K562 (cell line): ENCODE data around the gene UBAP1L. TPM values are rescaled to one million over a fixed set of nuclear protein-coding genes. Genes with fewer than 3 reads are reported as not detected.

Source experiments
- ATAC-seq: fragments of 200-7000 bp; cut with Tn5 transposase; 3 replicates; pipeline ENCODE4 v1.9.1; 2020; ENCODE audit warnings: moderate library complexity
- BruUV-seq: library from RNA; stranded (reverse); fragments of 400-500 nt; replicated peaks from 2 replicates; lab custom pipeline; 2021; lab: Mats Ljungman, UMichigan
- CTCF ChIA-PET: fragments of 300-600 bp; formaldehyde crosslinking; extraction: SDS; loops from one replicate; lab custom pipeline; 2021; ENCODE audit warnings: low intra/inter-chr PET ratio; lab: Yijun Ruan, JAX
- POLR2A ChIA-PET: fragments of 300-600, 350-650 bp; sonication (Branson Sonifier 250); formaldehyde crosslinking; extraction: SDS; loops from one replicate; lab custom pipeline; 2021; ENCODE audit warnings: antibody characterized with exemption, inconsistent platforms; lab: Yijun Ruan, JAX
- DNase-seq, 4 experiments: peaks; one replicate each; pipeline versions ENCODE4 v3.0.0 to v3.0.0-alpha.2; 2011 to 2018; ENCODE audit warnings: low spot score in 3 of 4, mixed read lengths in 3 of 4; ENCODE audit errors: extremely low read depth in 1 of 4
- FAIRE-seq: peaks from 2 replicates; lab custom pipeline; 2011; peaks lifted over from hg19 to GRCh38; lab: Jason Lieb, UNC
- H2AFZ ChIP-seq: 2 replicates; pipeline ENCODE4 v1.6.0; 2011; ENCODE audit warnings: low read depth, low read length, control low read depth, inconsistent platforms
- H3K27ac ChIP-seq: fragments of 200-600 bp; 3 replicates; pipeline ENCODE4 v1.8.0; 2011; ENCODE audit warnings: low read depth, mild to moderate bottlenecking, control low read depth, inconsistent platforms, low read length, moderate library complexity, mixed read lengths; ENCODE audit errors: extremely low read depth
- H3K27me3 ChIP-seq, 2 experiments: fragments of 300-600 bp in 1 of 2; 2 replicates in 1 of 2; 3 replicates in 1 of 2; pipeline versions ENCODE4 v1.6.0 to v1.8.0; 2011; ENCODE audit warnings: inconsistent platforms in 2 of 2, low read length in 2 of 2, mild to moderate bottlenecking in 1 of 2, mixed read lengths in 1 of 2, moderate library complexity in 1 of 2; ENCODE audit not compliant: control insufficient read depth in 2 of 2, insufficient read depth in 2 of 2
- H3K36me3 ChIP-seq: fragments of 300-600 bp; 3 replicates; pipeline ENCODE4 v1.8.0; 2011; ENCODE audit warnings: mild to moderate bottlenecking, low read length, inconsistent platforms; ENCODE audit not compliant: control insufficient read depth, insufficient read depth
- H3K4me1 ChIP-seq, 2 experiments: fragments of 200-600 bp in 1 of 2; replicated peaks in 1 of 2; 2 replicates in 1 of 2; 3 replicates in 1 of 2; pipeline versions ENCODE4 v1.5.1 to v1.8.0; 2011; ENCODE audit warnings: inconsistent platforms in 2 of 2, low read length in 2 of 2, mild to moderate bottlenecking in 1 of 2, mixed read lengths in 1 of 2, moderate library complexity in 1 of 2; ENCODE audit not compliant: control insufficient read depth in 2 of 2, insufficient read depth in 2 of 2
- H3K4me2 ChIP-seq: 2 replicates; pipeline ENCODE4 v1.6.1; 2011; ENCODE audit warnings: low read length, control low read depth, inconsistent platforms, mixed read lengths; ENCODE audit not compliant: insufficient read depth
- H3K4me3 ChIP-seq: fragments of 200-600 bp; sonication (generic), shearing (Covaris generic); 2 replicates; pipeline ENCODE4 v1.5.1; 2016; ENCODE audit warnings: control low read depth, inconsistent platforms
- H3K79me2 ChIP-seq: fragments of 200-600 bp; 3 replicates; pipeline ENCODE4 v1.8.0; 2011; ENCODE audit warnings: low read length, inconsistent platforms; ENCODE audit not compliant: control insufficient read depth, insufficient read depth
- H3K9ac ChIP-seq, 2 experiments: 2 replicates each; pipeline versions ENCODE4 v1.6.0 to v1.6.1; 2011; ENCODE audit warnings: low read depth in 2 of 2, low read length in 2 of 2, control low read depth in 1 of 2, inconsistent platforms in 1 of 2, mild to moderate bottlenecking in 1 of 2, mixed read lengths in 1 of 2; ENCODE audit not compliant: insufficient read depth in 1 of 2
- H3K9me1 ChIP-seq: one replicate; pipeline ENCODE4 v1.6.0; 2011; ENCODE audit warnings: inconsistent platforms, mild to moderate bottlenecking, low read length, moderate library complexity; ENCODE audit not compliant: control insufficient read depth, insufficient read depth
- H3K9me3 ChIP-seq: replicated peaks from 2 replicates; pipeline ENCODE4 v1.5.1; 2011; ENCODE audit warnings: low read depth, low read length, inconsistent platforms; ENCODE audit not compliant: control insufficient read depth, insufficient read depth
- H4K20me1 ChIP-seq: replicated peaks from 2 replicates; pipeline ENCODE4 v1.6.1; 2011; ENCODE audit warnings: low read length, inconsistent platforms, mixed read lengths; ENCODE audit not compliant: control insufficient read depth, insufficient read depth
- CEBPG ChIP-seq, 3 experiments: fragments of 200-800 bp in 1 of 3; sonication (Bioruptor generic) in 1 of 3; sonication (generic) in 1 of 3; formaldehyde crosslinking in 1 of 3; IDR thresholded peaks in 2 of 3; conservative IDR thresholded peaks in 1 of 3; 2 replicates each; pipeline versions ENCODE4 v1.6.1 to v1.8.0; 2016 to 2022; ENCODE audit warnings: missing compliant biosample characterization in 2 of 3, missing genetic modification characterization in 2 of 3, mild to moderate bottlenecking in 1 of 3, missing genetic modification reagents in 1 of 3
- HIVEP1 ChIP-seq: fragments of 250-450 bp; sonication (Bioruptor Pico); IDR thresholded peaks from 2 replicates; pipeline ENCODE4 v1.4.0; 2020; ENCODE audit warnings: mild to moderate bottlenecking
- NRF1 ChIP-seq, 2 experiments: fragments of 450-650 bp; IDR thresholded peaks in 1 of 2; conservative IDR thresholded peaks in 1 of 2; 2 replicates each; pipeline ENCODE4 v1.6.1; 2014; ENCODE audit warnings: mild to moderate bottlenecking in 2 of 2
- PURB ChIP-seq: sonication (generic); formaldehyde crosslinking; IDR thresholded peaks from 2 replicates; pipeline ENCODE4 v1.9.0; 2021; ENCODE audit warnings: low read depth, mild to moderate bottlenecking, missing genetic modification reagents
- RBM17 ChIP-seq: fragments of 200-400 bp; formaldehyde crosslinking; IDR thresholded peaks from 2 replicates; pipeline ENCODE4 v1.6.1; 2017; ENCODE audit warnings: low read depth, mild to moderate bottlenecking, low read length, borderline replicate concordance
- RFX7 ChIP-seq: fragments of 250-450 bp; sonication (Bioruptor Pico); IDR thresholded peaks from 2 replicates; pipeline ENCODE4 v1.5.1; 2021; ENCODE audit warnings: mild to moderate bottlenecking
- SRSF9 ChIP-seq: fragments of 200-400 bp; formaldehyde crosslinking; IDR thresholded peaks from 2 replicates; pipeline ENCODE4 v1.6.1; 2017; ENCODE audit warnings: low read depth, low read length, borderline replicate concordance
- ZNF384 ChIP-seq: IDR thresholded peaks from 2 replicates; pipeline ENCODE4 v1.6.1; 2012; ENCODE audit warnings: low read depth, low read length, improper control_type of control experiment
- ZNF57 ChIP-seq: fragments of 450-650 bp; formaldehyde crosslinking; IDR thresholded peaks from 2 replicates; pipeline ENCODE4 v1.4.0; 2020; ENCODE audit warnings: mild to moderate bottlenecking, moderate library complexity
- ZNF740 ChIP-seq, 3 experiments: fragments of 200-800 bp in 1 of 3; sonication (Bioruptor generic) in 1 of 3; sonication (generic) in 1 of 3; formaldehyde crosslinking in 1 of 3; IDR thresholded peaks; 2 replicates each; pipeline versions ENCODE4 v1.6.1 to v1.8.0; 2016 to 2022; ENCODE audit warnings: mild to moderate bottlenecking in 2 of 3, missing compliant biosample characterization in 2 of 3, missing genetic modification characterization in 2 of 3, missing genetic modification reagents in 1 of 3
- WGBS: fragments of 100-300 bp; shearing (Covaris generic); methylation state at CpG from one replicate; pipeline ENCODE4 v1.1.6; 2016; ENCODE audit warnings: low coverage, mixed read lengths; ENCODE audit not compliant: insufficient coverage; ENCODE audit errors: missing lambda C conversion rate; 5-methylcytosine and 5-hydroxymethylcytosine counted together
- in situ Hi-C: fragments of 300-500 bp; cut with MboI; formaldehyde crosslinking; loops from 4 replicates; pipeline ENCODE4 v1.15.0; 2018; ENCODE audit warnings: inconsistent platforms, mixed read lengths
- intact Hi-C: fragments of 100-400 bp; cut with micrococcal nuclease; formaldehyde crosslinking; loops from 2 replicates; pipeline ENCODE4 v1.14.2; 2022
- polyA plus RNA-seq, 8 experiments: library from polyadenylated mRNA; depleted of rRNA in 4 of 8; stranded (reverse) in 5 of 8; unstranded in 3 of 8; fragments of >200 nt; fragmentation: Nextera tagmentation in 2 of 8; fragmentation: Illumina TruSeq in 1 of 8; extraction: Ambion mirVana in 2 of 8; extraction: Trizol in 1 of 8; gene quantifications; 2 replicates each; pipeline versions ENCODE4 v1.2.1 to v1.2.3, GENCODE V29; 2011 to 2014; ENCODE audit warnings: inconsistent platforms in 1 of 8, missing spikeins in 1 of 8
- total RNA-seq, 7 experiments: library from RNA; depleted of rRNA in 6 of 7; stranded (reverse); fragments of >200 nt in 6 of 7; fragmentation: Illumina TruSeq in 2 of 7; extraction: Trizol in 2 of 7; gene quantifications; 2 replicates each; pipeline versions ENCODE4 v1.2.1 to v1.2.3, GENCODE V29; 2011 to 2021; ENCODE audit warnings: low replicate concordance in 1 of 7

The UBAP1L gene
- total and polyA plus RNA-seq, 9 of the 15 experiments (the other 6 are each of a cell fraction or from before 2014, with no cell fraction given): 0.16 to 0.71 (median 0.41) TPM; not detected in 2

GRCh38 chr15:65088643-65089021 lies 26.4 kb downstream of the UBAP1L start:
- Histone ChIP-seq H3K4me3 (no peak overlapping the region), H3K27ac (no peak overlapping the region), H3K4me2 (no peak overlapping the region)
- no peak for TF ChIP-seq NRF1 (conservative IDR thresholded peaks at IDR 0.05 in 1 of 2, IDR thresholded peaks at IDR 0.05 in 1 of 2)
- no peak for TF ChIP-seq HIVEP1
- TF ChIP-seq RFX7 (CRISPR knock-in tag): no peak
- no peak for TF ChIP-seq PURB
- TF ChIP-seq SRSF9: no peak
- TF ChIP-seq ZNF740 (CRISPR knock-in tag; IDR thresholded peaks at IDR 0.05): no peak
- no peak for TF ChIP-seq ZNF740 (tag; IDR thresholded peaks at IDR 0.05)
- no peak for TF ChIP-seq ZNF57 (CRISPR knock-in tag)
- TF ChIP-seq ZNF384: no peak
- no peak for TF ChIP-seq CEBPG (CRISPR knock-in tag; IDR thresholded peaks at IDR 0.05)
- no peak for TF ChIP-seq CEBPG (tag; conservative IDR thresholded peaks at IDR 0.05 in 1 of 2, IDR thresholded peaks at IDR 0.05 in 1 of 2)
- no peak for TF ChIP-seq RBM17
- TF ChIP-seq, all 486 proteins: peak for 0
- intact Hi-C loops (loop anchor here (5.0 kb wide), 1 partner anchor 56 kb away; no protein-coding TSS in a partner anchor), in situ Hi-C loops (no loop called here)
- Histone ChIP-seq H3K9ac (no peak overlapping the region), H3K79me2 (no peaks in the 10 kb centered on the region), H3K4me1 (peaks cover 0 to 4% of the 10 kb centered on the region in 2 experiments; a peak in 1 of 5 replicates), H3K27me3 (peaks cover 17 to 30% of the 10 kb centered on the region in 2 experiments), H3K9me3 (no peaks in the 10 kb centered on the region), H4K20me1 (peaks cover 8% of the 10 kb centered on the region), H3K9me1 (no peaks in the 10 kb centered on the region), H3K36me3 (no peaks in the 10 kb centered on the region), H2AFZ (no peak overlapping the region)
- ChIA-PET CTCF (interaction anchor here (0.8 kb wide), 1 partner anchor 358 kb away, joined by 3 read pairs; no protein-coding TSS in a partner anchor), POLR2A (interaction anchor here (0.6 to 0.7 kb wide), 2 partner anchors 99 to 519 kb away, joined by 3 read pairs; partner anchors contain the start of gene SPG21)
- 4% methylated on average over 6 of the region's 6 CpGs for WGBS
- ATAC-seq: no peak
- no peak for FAIRE-seq
- DNase-seq: no peak
- no TSS peak for BruUV-seq
